Activated T-cell treated with anti-CD3 and anti-CD28 coated beads, Interleukin-2, amount 50 U/mL, for 48 hours (primary cell): Measurements from ENCODE around the gene ZNF554.

Source experiments
- DNase-seq, 2 experiments: peaks; one replicate each; pipeline ENCODE4 v3.0.0-alpha.2; 2020

Gene ZNF554

GRCh38 chr19:2819540-2820111, at the start of gene ZNF554:
TSS of gene ZNF554 (plus strand) at chr19:2819868. CDS start at chr19:2820072, 204 bp downstream.
- peak; percentile 97 to 98 for DNase-seq

GRCh38 chr19:2770055-2771013, 49.3 kb upstream of the ZNF554 start:
- DNase-seq: no peak

- DNase-seq: no peak
These were observed 47.6 kb upstream of the ZNF554 start for GRCh38 chr19:2771786-2772674.

GRCh38 chr19:2774083-2774679, 45.5 kb upstream of the ZNF554 start:
- DNase-seq: no peak

- no peak for DNase-seq
These were observed 44.6 kb upstream of the ZNF554 start for GRCh38 chr19:2774953-2775555.

- DNase-seq: peak; percentile 86
These were observed 43.9 kb upstream of the ZNF554 start for GRCh38 chr19:2775556-2776430.

- no peak for DNase-seq
These were observed 41.5 kb upstream of the ZNF554 start for GRCh38 chr19:2777952-2778683.

GRCh38 chr19:2779121-2779740, 40.4 kb upstream of the ZNF554 start:
- DNase-seq: no peak

- DNase-seq: no peak
These were observed 39.4 kb upstream of the ZNF554 start for GRCh38 chr19:2780284-2780683.

- peak; percentile 43 to 44 for DNase-seq
These were observed 37.2 kb upstream of the ZNF554 start for GRCh38 chr19:2782329-2782935.

GRCh38 chr19:2782936-2783780, 36.5 kb upstream of the ZNF554 start, which contains the start of gene SGTA:
TSS of gene SGTA (minus strand) at chr19:2783273. CDS start at chr19:2769068, 14,205 bp downstream.
- peak; percentile 97 to 98 for DNase-seq

GRCh38 chr19:2783781-2784145, 35.9 kb upstream of the ZNF554 start:
- DNase-seq: no peak

- peak; percentile 98 to 99 for DNase-seq
These were observed 34.2 kb upstream of the ZNF554 start, which contains the start of gene THOP1 for GRCh38 chr19:2785244-2785997. TSS of gene THOP1 (plus strand) at chr19:2785503. CDS start at chr19:2785663, 160 bp downstream.

- DNase-seq: no peak
These were observed 32.6 kb upstream of the ZNF554 start for GRCh38 chr19:2787115-2787514.

GRCh38 chr19:2788237-2788636, 31.4 kb upstream of the ZNF554 start:
- no peak for DNase-seq

GRCh38 chr19:2790194-2790556, 29.5 kb upstream of the ZNF554 start:
- no peak for DNase-seq

- no peak for DNase-seq
These were observed 29.0 kb upstream of the ZNF554 start for GRCh38 chr19:2790557-2791271.
